A549 (cell line): ENCODE data around the gene PPP1R14B. TPM values are rescaled to one million over a fixed set of nuclear protein-coding genes. Genes with fewer than 3 reads are reported as not detected.

Experiments
- CHD2 ChIP-seq: fragments of 150-350 bp; IDR thresholded peaks from 2 replicates; pipeline ENCODE4 v1.6.1; 2014; ENCODE audit warnings: low read length; ENCODE audit not compliant: partially characterized antibody
- CHD4 ChIP-seq: fragments of 200-600 bp; sonication (generic); IDR thresholded peaks from 2 replicates; pipeline ENCODE4 v1.6.1; 2016; ENCODE audit warnings: antibody characterized with exemption, mild to moderate bottlenecking, borderline replicate concordance
- EHF ChIP-seq: fragments of 250-450 bp; sonication (Bioruptor Pico); IDR thresholded peaks from 2 replicates; pipeline ENCODE4 v1.5.0; 2020; ENCODE audit warnings: mild to moderate bottlenecking
- EP300 ChIP-seq, 2 experiments: fragments of >200 bp; sonication (Bioruptor Twin); formaldehyde crosslinking; IDR thresholded peaks; 2 replicates in 1 of 2; 3 replicates in 1 of 2; pipeline ENCODE4 v1.6.1; 2016 to 2017
- ESRRA ChIP-seq: fragments of 150-350 bp; IDR thresholded peaks from 2 replicates; pipeline ENCODE4 v1.6.1; 2014; ENCODE audit warnings: mild to moderate bottlenecking, low read length, borderline replicate concordance
- FOSB ChIP-seq: fragments of 250-450 bp; sonication (Bioruptor Pico); IDR thresholded peaks from 2 replicates; pipeline ENCODE4 v1.5.0; 2020; ENCODE audit warnings: mild to moderate bottlenecking, moderate library complexity
- FOXS1 ChIP-seq: fragments of 250-450 bp; sonication (Bioruptor Pico); IDR thresholded peaks from 2 replicates; pipeline ENCODE4 v1.5.0; 2020; ENCODE audit warnings: mild to moderate bottlenecking, moderate library complexity
- HDAC2 ChIP-seq: fragments of 200-600 bp; sonication (generic); IDR thresholded peaks from 2 replicates; pipeline ENCODE4 v1.6.1; 2016
- HOXB13 ChIP-seq: fragments of 250-450 bp; sonication (Bioruptor Pico); IDR thresholded peaks from 2 replicates; pipeline ENCODE4 v1.5.0; 2020; ENCODE audit warnings: low read depth, mild to moderate bottlenecking, moderate library complexity
- JUN ChIP-seq, 2 experiments: fragments of >200 bp; sonication (Bioruptor Twin); formaldehyde crosslinking; IDR thresholded peaks; 2 replicates in 1 of 2; 3 replicates in 1 of 2; pipeline ENCODE4 v1.6.1; 2016 to 2017
- KDM5A ChIP-seq: fragments of 200-600 bp; sonication (generic); IDR thresholded peaks from 2 replicates; pipeline ENCODE4 v1.6.1; 2016; ENCODE audit warnings: antibody characterized with exemption, mild to moderate bottlenecking
- MYC ChIP-seq: IDR thresholded peaks from 2 replicates; pipeline ENCODE4 v1.6.1; 2012; ENCODE audit warnings: mild to moderate bottlenecking, inconsistent platforms, low read length, improper control_type of control experiment, borderline replicate concordance
- NPAS2 ChIP-seq: fragments of 250-450 bp; sonication (Bioruptor Pico); IDR thresholded peaks from 2 replicates; pipeline ENCODE4 v1.8.0; 2022; ENCODE audit warnings: mild to moderate bottlenecking, moderate library complexity, borderline replicate concordance
- PHF8 ChIP-seq: fragments of 200-600 bp; sonication (generic); IDR thresholded peaks from 2 replicates; pipeline ENCODE4 v1.6.1; 2016; ENCODE audit warnings: low read depth, mild to moderate bottlenecking, antibody characterized with exemption, moderate library complexity, borderline replicate concordance
- POLR2AphosphoS2 ChIP-seq: conservative IDR thresholded peaks from 2 replicates; pipeline ENCODE4 v1.6.1; 2012; ENCODE audit warnings: low read length, improper control_type of control experiment, inconsistent platforms
- RAD21 ChIP-seq, 2 experiments: fragments of >200 bp in 1 of 2; sonication (Bioruptor Twin) in 1 of 2; formaldehyde crosslinking in 1 of 2; IDR thresholded peaks in 1 of 2; conservative IDR thresholded peaks in 1 of 2; 2 replicates in 1 of 2; 3 replicates in 1 of 2; pipeline ENCODE4 v1.6.1; 2012 to 2018; ENCODE audit warnings: inconsistent platforms in 1 of 2
- RARB ChIP-seq: fragments of 250-450 bp; sonication (Bioruptor Pico); IDR thresholded peaks from 2 replicates; pipeline ENCODE4 v1.8.0; 2021; ENCODE audit warnings: mild to moderate bottlenecking, moderate library complexity
- RCOR1 ChIP-seq: fragments of 150-350 bp; IDR thresholded peaks from 2 replicates; pipeline ENCODE4 v1.6.1; 2014; ENCODE audit warnings: antibody characterized with exemption, low read length, low read depth
- RFX5 ChIP-seq: fragments of 450-650 bp; IDR thresholded peaks from 2 replicates; pipeline ENCODE4 v1.7.1; 2014; ENCODE audit warnings: antibody characterized with exemption, mild to moderate bottlenecking, moderate library complexity
- RNF2 ChIP-seq: fragments of 200-600 bp; sonication (generic); IDR thresholded peaks from 2 replicates; pipeline ENCODE4 v1.6.1; 2016; ENCODE audit warnings: low read depth, mild to moderate bottlenecking, antibody characterized with exemption, moderate library complexity, borderline replicate concordance
- SMC3 ChIP-seq: fragments of >200 bp; sonication (Bioruptor Twin); formaldehyde crosslinking; IDR thresholded peaks from 3 replicates; pipeline ENCODE4 v1.6.1; 2018; ENCODE audit warnings: inconsistent platforms
- SREBF2 ChIP-seq: fragments of 450-650 bp; IDR thresholded peaks from 2 replicates; pipeline ENCODE4 v1.6.1; 2014; ENCODE audit warnings: mild to moderate bottlenecking, moderate library complexity
- TFCP2L1 ChIP-seq: fragments of 250-450 bp; sonication (Bioruptor Pico); IDR thresholded peaks from 2 replicates; pipeline ENCODE4 v1.5.0; 2021; ENCODE audit warnings: mild to moderate bottlenecking
- TP53 ChIP-seq: fragments of 250-450 bp; sonication (Bioruptor Pico); IDR thresholded peaks from 2 replicates; pipeline ENCODE4 v1.5.0; 2021; ENCODE audit warnings: mild to moderate bottlenecking, moderate library complexity
- ZC3H11A ChIP-seq: fragments of 450-650 bp; IDR thresholded peaks from 2 replicates; pipeline ENCODE4 v1.6.1; 2014; ENCODE audit warnings: antibody characterized with exemption, mild to moderate bottlenecking
- polyA plus RNA-seq, 4 experiments: library from polyadenylated mRNA; depleted of rRNA in 3 of 4; stranded (reverse); fragments of >200 nt; fragmentation: RNase III in 1 of 4; extraction: RNeasy Plus Mini Kit Qiagen cat#74134 plus additional on column Dnase treatment in 1 of 4; gene quantifications; 2 replicates in 3 of 4; 3 replicates in 1 of 4; pipeline ENCODE4 v1.2.3, GENCODE V29; 2011 to 2017
- TF ChIP-seq, protein P1 (sequence below): fragments of >200 bp; sonication (Bioruptor Twin); formaldehyde crosslinking; IDR thresholded peaks from 3 replicates; pipeline ENCODE4 v1.6.1; 2016
- TF ChIP-seq, protein P2 (sequence below): fragments of >200 bp; sonication (Bioruptor Twin); formaldehyde crosslinking; IDR thresholded peaks from 2 replicates; pipeline ENCODE4 v1.6.1; 2016
- TF ChIP-seq, protein P3 (sequence below): fragments of 450-650 bp; IDR thresholded peaks from 2 replicates; pipeline ENCODE4 v1.6.1; 2014; ENCODE audit warnings: antibody characterized with exemption

Gene PPP1R14B
- polyA plus RNA-seq, 2 of the 4 experiments (the other 2 are of a cell fraction) = 152 to 154 TPM

DNA sequence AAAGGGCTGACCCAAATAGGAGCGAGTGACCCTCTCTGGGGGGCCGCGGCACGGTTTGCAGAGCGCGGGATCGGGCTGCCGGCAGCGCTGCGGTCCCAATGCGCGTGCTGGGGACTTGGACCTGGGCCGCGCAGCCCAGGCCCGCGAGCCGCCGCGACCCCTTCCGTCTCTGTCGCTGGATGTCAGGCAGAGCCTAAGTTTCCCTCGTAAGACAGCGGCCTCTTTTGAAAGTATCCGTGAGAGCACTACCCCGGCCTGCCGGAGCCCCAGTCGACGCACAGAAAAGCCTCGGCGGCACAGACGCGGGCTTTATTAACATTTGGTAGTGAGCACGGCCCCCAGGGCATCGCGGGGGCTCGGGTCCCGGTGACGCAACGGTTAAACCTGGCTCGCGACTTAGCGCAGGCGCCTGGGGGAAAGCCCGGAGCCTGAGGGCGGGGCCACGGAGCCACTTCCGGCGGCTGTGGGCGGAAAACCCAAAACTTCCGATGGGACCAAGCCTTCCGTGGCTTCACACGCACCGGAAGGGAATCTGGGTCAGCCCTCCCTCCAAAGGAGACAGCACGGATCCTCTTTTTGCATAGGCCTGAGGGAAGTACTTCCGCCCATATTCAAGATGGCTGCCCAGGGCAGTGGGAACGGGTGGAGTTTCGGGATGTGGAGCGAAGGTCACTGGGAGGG, 22.9 kb upstream of the PPP1R14B start (continued):
- TF ChIP-seq, protein P1, sequence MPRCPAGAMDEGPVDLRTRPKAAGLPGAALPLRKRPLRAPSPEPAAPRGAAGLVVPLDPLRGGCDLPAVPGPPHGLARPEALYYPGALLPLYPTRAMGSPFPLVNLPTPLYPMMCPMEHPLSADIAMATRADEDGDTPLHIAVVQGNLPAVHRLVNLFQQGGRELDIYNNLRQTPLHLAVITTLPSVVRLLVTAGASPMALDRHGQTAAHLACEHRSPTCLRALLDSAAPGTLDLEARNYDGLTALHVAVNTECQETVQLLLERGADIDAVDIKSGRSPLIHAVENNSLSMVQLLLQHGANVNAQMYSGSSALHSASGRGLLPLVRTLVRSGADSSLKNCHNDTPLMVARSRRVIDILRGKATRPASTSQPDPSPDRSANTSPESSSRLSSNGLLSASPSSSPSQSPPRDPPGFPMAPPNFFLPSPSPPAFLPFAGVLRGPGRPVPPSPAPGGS = no peak; the same call in 2 of the 3 replicates
- TF ChIP-seq JUN (IDR thresholded peaks at IDR 0.05) = peak; percentile 78 to 92
- TF ChIP-seq EP300 (IDR thresholded peaks at IDR 0.05) = no peak
- TF ChIP-seq SMC3 = peak; percentile 4; the same call in 1 of the 3 replicates
- TF ChIP-seq HOXB13 (CRISPR knock-in tag) = no peak
- TF ChIP-seq, protein P2, sequence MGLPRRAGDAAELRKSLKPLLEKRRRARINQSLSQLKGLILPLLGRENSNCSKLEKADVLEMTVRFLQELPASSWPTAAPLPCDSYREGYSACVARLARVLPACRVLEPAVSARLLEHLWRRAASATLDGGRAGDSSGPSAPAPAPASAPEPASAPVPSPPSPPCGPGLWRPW = no peak
- no peak for TF ChIP-seq SREBF2
- peak; percentile 6; the same call in 1 of the 2 replicates for TF ChIP-seq POLR2AphosphoS2
- peak; percentile 56; the same call in 1 of the 2 replicates for TF ChIP-seq PHF8
- TF ChIP-seq TFCP2L1 (CRISPR knock-in tag) = no peak
- TF ChIP-seq RARB (CRISPR knock-in tag) = no peak
- no peak for TF ChIP-seq RFX5
- no peak for TF ChIP-seq CHD4
- no peak for TF ChIP-seq ZC3H11A
- TF ChIP-seq, protein P3, sequence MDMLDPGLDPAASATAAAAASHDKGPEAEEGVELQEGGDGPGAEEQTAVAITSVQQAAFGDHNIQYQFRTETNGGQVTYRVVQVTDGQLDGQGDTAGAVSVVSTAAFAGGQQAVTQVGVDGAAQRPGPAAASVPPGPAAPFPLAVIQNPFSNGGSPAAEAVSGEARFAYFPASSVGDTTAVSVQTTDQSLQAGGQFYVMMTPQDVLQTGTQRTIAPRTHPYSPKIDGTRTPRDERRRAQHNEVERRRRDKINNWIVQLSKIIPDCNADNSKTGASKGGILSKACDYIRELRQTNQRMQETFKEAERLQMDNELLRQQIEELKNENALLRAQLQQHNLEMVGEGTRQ = no peak
- TF ChIP-seq KDM5A = no peak
- no peak; the same call in 1 of the 2 replicates for TF ChIP-seq MYC
- no peak; the same call in 1 of the 2 replicates for TF ChIP-seq ESRRA
- TF ChIP-seq RAD21 (conservative IDR thresholded peaks at IDR 0.05 in 1 of 2, IDR thresholded peaks at IDR 0.05 in 1 of 2) = no peak
- no peak for TF ChIP-seq NPAS2
- TF ChIP-seq HDAC2 = no peak
- TF ChIP-seq FOSB = no peak
- no peak for TF ChIP-seq EHF (CRISPR knock-in tag)
- TF ChIP-seq RCOR1 = no peak
- TF ChIP-seq FOXS1 (CRISPR knock-in tag) = no peak
- 0 out of 2 replicates have a peak, but pooled peaks have one; percentile 27 for TF ChIP-seq TP53 (CRISPR knock-in tag)
- peak; percentile 84; the same call in 1 of the 2 replicates for TF ChIP-seq RNF2
- TF ChIP-seq CHD2 = no peak
